ENCODE data around the gene GZF1.
A peak's percentile ranks its signal among the peaks of the same experiment; 100 is the strongest.

Gene GZF1

DNA sequence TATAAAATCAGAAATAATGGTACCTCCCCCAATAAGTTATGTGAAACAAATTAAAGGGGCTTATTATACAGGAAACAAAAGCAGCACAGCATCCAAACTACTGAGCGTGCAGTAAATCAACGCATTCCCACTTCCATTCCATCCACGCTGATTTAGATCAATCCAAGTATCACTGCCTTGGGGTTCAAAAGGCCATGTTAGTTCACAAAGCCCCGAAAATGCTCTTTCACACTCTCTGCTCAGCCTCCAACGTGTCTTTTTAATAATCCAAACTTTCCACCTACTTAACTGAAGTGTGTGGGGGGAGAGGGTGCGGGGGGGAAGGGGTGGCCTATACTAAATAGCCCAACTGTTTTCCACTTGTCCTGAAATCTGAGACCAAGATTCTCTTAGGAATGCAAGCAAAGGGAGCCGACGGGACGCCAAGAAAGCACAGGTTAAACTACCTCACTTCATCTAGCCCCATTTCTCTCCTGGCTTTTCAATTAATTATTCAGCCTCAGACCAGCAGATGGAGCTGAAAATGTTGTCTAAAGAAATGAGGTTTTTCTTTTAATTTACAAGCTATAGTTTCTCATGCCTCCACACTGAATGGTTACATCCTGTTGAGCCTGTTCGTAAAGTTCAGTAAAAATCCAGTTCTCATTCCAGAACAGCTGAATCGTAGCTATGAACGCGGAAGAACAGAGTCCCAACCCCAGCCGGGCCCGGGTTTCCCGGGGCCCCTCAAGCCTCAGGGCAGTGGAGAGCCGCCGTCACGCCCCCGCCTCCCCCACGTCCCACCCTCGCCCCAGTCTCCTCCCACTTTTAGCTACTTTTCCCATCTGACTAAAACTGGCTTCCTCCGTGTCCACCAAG lies 12.4 kb upstream of the GZF1 start:
- no peaks in the 10 kb centered on the region for H3K27me3 ChIP-seq
- H3K4me1 ChIP-seq, result peaks cover 21 to 50% (median 37%) of the 10 kb centered on the region in 10 experiments
- peak overlapping the region; percentile 80 to 97 (median 91) for H3K4me2 ChIP-seq
- peaks cover 7 to 29% (median 21%) of the 10 kb centered on the region in 11 experiments for H3K36me3 ChIP-seq
- no peaks in the 10 kb centered on the region for H3K9me3 ChIP-seq (replicated peaks in 1 of 11)
- TF ChIP-seq Cebpa-rat (IDR thresholded peaks at IDR 0.05), result no peak
- H3K27ac ChIP-seq, result peak overlapping the region; percentile 90 to 98 (median 97)
- H3K4me3 ChIP-seq, result peak overlapping the region; percentile 89 to 99 (median 96)
- H3K9ac ChIP-seq, result peak overlapping the region; percentile 89 to 99 (median 95)
- peaks cover 0 to 36% (median 34%) of the 10 kb centered on the region in 11 experiments; a peak in 18 of 22 replicates for H4K20me1 ChIP-seq

DNA sequence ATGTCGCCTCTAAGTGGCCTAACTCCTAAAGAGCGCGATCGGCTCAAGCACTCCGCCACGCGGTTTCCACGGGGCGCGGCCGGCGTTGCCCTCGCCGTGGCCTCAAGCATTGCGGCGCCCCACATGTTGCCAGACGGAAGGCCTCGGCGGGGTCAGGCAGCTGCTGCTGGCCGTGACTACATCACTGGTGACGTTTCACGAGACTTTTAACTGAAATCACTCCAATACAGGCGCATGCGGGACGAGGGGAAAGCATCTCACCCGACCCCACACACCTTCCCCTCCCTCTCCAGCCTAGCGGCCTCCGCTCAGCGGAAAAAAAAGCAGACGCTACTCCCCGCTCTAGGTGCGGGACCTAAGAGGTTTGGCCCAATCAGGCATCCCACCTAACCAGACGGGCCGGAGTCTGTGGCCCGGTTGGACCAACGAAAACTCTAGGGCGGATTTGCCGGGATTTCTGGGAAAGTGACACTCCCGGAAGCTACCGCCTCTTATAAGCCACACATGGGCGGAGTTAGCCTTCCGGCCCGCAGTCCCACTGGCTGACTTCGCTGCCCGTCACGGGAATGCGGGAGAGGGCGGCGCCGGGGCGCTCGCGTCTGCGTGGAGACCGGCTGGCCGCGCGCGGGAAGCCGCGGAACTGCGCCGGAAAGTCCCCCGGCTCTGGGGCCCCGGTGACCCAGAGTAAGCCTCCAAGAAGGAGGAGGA lies 11.6 kb upstream of the GZF1 start, which contains the start of gene NXT1:
Gene NXT1, plus strand, starts transcription at position 596 of the 708 bp plus-strand sequence. CDS start 3,251 bp downstream, outside the sequence.
- no peaks in the 10 kb centered on the region for H3K27me3 ChIP-seq
- no peak for TF ChIP-seq Cebpa-rat (IDR thresholded peaks at IDR 0.05)
- peaks cover 14 to 37% (median 28%) of the 10 kb centered on the region in 11 experiments for H3K36me3 ChIP-seq
- H4K20me1 ChIP-seq, result peaks cover 0 to 44% (median 42%) of the 10 kb centered on the region in 11 experiments; a peak in 18 of 22 replicates
- peak within 1 kb of the TSS; percentile 89 to 99 (median 95) for H3K9ac ChIP-seq
- H3K27ac ChIP-seq, result peak within 1 kb of the TSS; percentile 90 to 98 (median 97)
- H3K9me3 ChIP-seq (replicated peaks in 1 of 11), result no peaks in the 10 kb centered on the region
- peak within 1 kb of the TSS; percentile 89 to 99 (median 96) for H3K4me3 ChIP-seq
- peaks cover 28 to 55% (median 42%) of the 10 kb centered on the region in 10 experiments for H3K4me1 ChIP-seq
- peak within 1 kb of the TSS; percentile 87 to 98 (median 93) for H3K4me2 ChIP-seq

DNA sequence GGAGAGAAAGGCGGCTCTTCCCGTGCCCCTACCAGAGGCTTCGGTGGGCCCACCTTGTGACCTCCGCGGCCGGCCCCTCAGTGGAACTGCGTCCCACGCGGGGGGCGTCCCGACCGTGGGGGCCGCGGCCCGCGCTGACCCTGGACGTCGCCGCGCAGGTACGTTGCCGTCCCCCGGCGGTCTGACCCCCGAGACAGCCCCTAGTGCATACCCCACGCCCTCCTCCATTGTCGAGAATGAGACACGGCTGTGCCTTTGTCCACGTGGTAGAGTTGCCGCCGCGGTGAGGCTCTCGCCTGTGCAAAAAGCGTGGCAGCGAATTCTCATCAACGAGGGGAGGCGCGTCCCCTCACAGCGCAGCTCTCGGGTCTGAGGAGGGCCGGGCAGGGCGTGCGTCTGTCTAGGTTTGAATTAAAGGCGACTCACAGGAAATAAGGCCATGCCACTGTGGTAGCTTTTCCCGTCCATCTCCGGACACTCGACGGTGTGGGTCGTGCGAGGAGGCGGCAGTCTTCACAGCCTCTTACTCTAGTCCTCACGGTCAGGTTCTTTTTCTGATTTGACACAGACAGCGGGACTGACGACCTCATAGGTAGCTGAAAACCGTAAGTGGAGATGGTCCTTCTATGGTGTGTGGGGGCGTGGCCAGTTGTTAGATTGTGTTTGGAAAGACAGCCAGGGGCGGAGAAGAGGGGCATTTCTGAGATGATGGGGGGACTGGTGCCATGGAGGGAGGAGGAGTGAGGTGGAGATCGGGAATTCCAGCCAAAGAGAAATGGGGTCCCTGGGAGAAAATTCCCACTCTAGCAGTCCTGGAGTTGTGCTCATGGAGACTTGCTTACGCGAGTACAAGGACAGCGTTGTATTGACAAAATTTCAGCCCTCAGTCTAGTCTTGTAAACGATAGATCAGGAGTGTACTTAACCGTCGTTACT lies 10.8 kb upstream of the GZF1 start:
- Histone ChIP-seq H3K4me2 (peak overlapping the region; percentile 79 to 98 (median 93)), H4K20me1 (peaks cover 0 to 52% (median 50%) of the 10 kb centered on the region in 11 experiments; a peak in 18 of 22 replicates), H3K4me3 (peak overlapping the region; percentile 89 to 99 (median 96)), H3K9ac (peak overlapping the region; percentile 89 to 99 (median 95)), H3K27ac (peak overlapping the region; percentile 90 to 98 (median 97)), H3K36me3 (peaks cover 16 to 45% (median 37%) of the 10 kb centered on the region in 11 experiments), H3K4me1 (peaks cover 37 to 63% (median 50%) of the 10 kb centered on the region in 10 experiments), H3K27me3 (no peaks in the 10 kb centered on the region), H3K9me3 (replicated peaks in 1 of 11) (no peaks in the 10 kb centered on the region)
- no peak for TF ChIP-seq Cebpa-rat (IDR thresholded peaks at IDR 0.05)

DNA sequence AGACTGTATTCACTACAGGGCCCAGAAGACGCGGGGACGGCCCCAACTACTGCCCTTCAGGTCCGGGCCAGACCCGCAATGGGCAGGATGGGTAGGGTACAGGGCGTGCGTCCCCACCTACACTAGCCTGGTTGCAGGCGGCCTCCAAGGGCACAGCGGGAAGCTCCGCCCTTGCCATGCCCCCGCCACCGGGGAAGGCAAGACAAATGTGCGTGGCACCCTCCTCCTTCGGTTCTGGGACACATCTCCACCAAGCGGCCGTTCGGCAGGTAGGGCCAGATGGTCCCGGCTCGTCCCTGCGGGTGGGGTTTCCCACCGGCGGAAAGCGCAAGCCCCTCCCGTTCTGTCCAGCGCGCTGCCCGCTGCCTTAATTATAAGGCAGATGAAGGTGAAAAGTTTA lies 5.8 kb upstream of the GZF1 start:
- TF ChIP-seq Cebpa-rat (IDR thresholded peaks at IDR 0.05), result no peak
- no peaks in the 10 kb centered on the region for H3K27me3 ChIP-seq
- peaks cover 16 to 48% (median 38%) of the 10 kb centered on the region in 11 experiments for H3K36me3 ChIP-seq
- H3K9me3 ChIP-seq (replicated peaks in 1 of 11), result no peaks in the 10 kb centered on the region
- peaks cover 60 to 88% (median 73%) of the 10 kb centered on the region in 10 experiments for H3K4me1 ChIP-seq
- peaks cover 0 to 61% (median 53%) of the 10 kb centered on the region in 11 experiments; a peak in 18 of 22 replicates for H4K20me1 ChIP-seq
- H3K9ac ChIP-seq, result no peak overlapping the region
- H3K4me3 ChIP-seq, result no peak overlapping the region; a peak in 1 of 20 replicates
- H3K27ac ChIP-seq, result no peak overlapping the region; a peak in 1 of 22 replicates
- peak overlapping the region in 10 of 11 experiments; percentile 6 to 97 (median 50); a peak in 16 of 22 replicates for H3K4me2 ChIP-seq

DNA sequence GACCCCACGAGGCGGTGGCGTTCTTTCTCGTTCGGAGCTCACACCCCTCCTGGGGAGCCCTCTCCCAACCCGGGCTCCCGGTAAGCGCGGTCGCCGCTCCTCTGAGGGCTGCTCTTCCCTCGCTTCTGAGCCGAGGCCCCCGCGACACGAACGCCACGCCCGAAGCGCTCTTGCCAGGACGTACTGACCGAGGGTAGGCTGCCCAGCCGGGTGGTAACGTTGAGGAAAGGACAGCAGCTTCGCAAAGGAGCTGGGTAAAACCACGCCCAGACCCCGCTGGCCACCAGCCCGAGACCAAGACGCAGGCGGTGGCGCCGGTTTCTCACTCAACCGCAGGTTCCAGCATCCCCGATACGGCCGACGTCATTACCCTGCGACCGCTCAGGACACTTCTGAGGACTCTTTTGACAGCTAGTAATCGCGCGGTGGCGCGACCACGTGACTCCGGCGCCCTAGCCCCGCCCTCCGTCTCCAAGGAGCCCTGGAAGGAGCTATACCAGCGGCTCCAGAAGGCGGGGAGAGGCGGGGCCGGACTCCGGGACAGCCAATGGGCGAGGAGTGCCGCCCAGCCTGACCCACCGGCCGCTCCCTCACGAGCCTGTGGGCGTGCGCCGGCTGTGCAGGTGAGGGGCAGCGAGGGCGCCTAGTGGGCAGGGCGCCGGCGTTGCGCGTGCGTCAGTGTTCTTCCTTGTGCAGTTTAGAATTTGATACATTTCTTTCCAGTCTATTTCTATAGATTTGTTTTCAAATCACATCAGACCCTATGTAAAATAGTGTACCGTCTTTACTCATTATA lies 4.0 kb upstream of the GZF1 start:
- Histone ChIP-seq H4K20me1 (peaks cover 1 to 51% (median 42%) of the 10 kb centered on the region in 11 experiments; a peak in 19 of 22 replicates), H3K36me3 (peaks cover 16 to 35% (median 34%) of the 10 kb centered on the region in 11 experiments), H3K4me2 (peak overlapping the region; percentile 80 to 97 (median 92)), H3K9ac (peak overlapping the region; percentile 73 to 88 (median 84)), H3K4me1 (peaks cover 46 to 76% (median 62%) of the 10 kb centered on the region in 10 experiments), H3K9me3 (replicated peaks in 1 of 11) (no peaks in the 10 kb centered on the region), H3K27ac (peak overlapping the region; percentile 71 to 85 (median 82)), H3K4me3 (peak overlapping the region; percentile 67 to 81 (median 72)), H3K27me3 (no peaks in the 10 kb centered on the region)
- TF ChIP-seq Cebpa-rat (IDR thresholded peaks at IDR 0.05), result no peak

DNA sequence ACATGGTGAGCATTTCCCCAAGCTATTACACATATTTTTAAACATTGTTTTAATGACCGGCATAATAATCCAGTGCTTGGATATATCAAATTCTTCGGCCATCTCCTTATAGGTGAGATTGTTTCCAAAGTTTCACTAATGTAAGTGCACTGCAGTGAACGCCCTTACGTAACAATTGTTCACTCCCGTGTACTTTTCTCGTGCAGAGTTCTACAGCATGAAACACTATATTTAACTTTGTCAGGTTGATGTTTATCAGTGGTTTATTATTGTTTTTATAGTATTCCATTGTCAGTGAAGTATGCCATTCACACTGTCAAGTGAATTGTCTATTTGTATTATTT lies 3.4 kb upstream of the GZF1 start:
- H3K9ac ChIP-seq, result peak overlapping the region in 7 of 11 experiments; percentile 29 to 85 (median 83); a peak in 9 of 22 replicates
- peak overlapping the region in 3 of 11 experiments; percentile 30 to 83 (median 82); a peak in 4 of 22 replicates for H3K27ac ChIP-seq

DNA sequence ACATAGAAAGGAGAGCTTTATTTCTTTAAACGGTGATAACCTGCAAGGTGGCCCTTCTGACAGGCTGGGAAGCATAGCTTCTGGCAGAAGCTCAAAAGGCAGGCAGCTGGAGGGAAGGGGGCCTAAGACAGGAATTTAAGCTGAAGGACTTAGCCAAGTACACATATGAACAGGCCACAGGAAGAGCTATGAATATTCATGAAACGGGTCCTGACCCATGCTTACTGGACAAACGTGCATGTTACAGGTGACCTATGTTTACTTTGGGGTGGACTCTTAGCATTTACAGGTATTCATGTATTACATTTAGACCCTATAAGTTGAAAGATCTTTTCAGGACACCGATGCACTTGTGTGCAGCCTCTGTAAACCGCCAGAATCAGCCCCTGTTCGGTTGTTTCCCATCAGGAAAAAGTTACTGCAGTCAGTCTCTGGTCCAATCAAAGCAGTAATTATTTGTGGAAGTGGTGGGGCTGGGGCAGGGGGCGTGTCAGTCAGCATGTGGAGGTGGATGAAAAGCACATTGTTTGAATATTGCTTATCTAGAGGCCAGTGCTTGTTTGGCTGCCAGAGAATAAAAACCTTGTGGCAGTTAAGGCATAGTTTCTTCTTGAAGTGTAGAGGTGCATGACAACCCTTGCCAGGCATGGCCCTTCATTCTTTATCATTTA lies 2.9 kb upstream of the GZF1 start:
- Histone ChIP-seq H3K4me1 (peaks cover 53 to 76% (median 69%) of the 10 kb centered on the region in 10 experiments), H3K9me3 (replicated peaks in 1 of 11) (no peaks in the 10 kb centered on the region), H3K36me3 (peaks cover 14 to 26% (median 24%) of the 10 kb centered on the region in 11 experiments), H3K4me3 (no peak overlapping the region; a peak in 2 of 20 replicates), H4K20me1 (peaks cover 8 to 51% (median 42%) of the 10 kb centered on the region in 11 experiments; a peak in 19 of 22 replicates), H3K9ac (peak overlapping the region in 1 of 11 experiments; percentile 29; a peak in 1 of 22 replicates), H3K27me3 (no peaks in the 10 kb centered on the region), H3K4me2 (peak overlapping the region; percentile 72 to 97 (median 89)), H3K27ac (no peak overlapping the region)
- TF ChIP-seq Cebpa-rat (IDR thresholded peaks at IDR 0.05), result no peak

More for the DNA sequence above, 3.4 kb upstream of the GZF1 start:
- Histone ChIP-seq H3K4me3 (peak overlapping the region; percentile 67 to 81 (median 72)), H3K27me3 (no peaks in the 10 kb centered on the region), H3K36me3 (peaks cover 16 to 30% (median 29%) of the 10 kb centered on the region in 11 experiments), H4K20me1 (peaks cover 7 to 51% (median 42%) of the 10 kb centered on the region in 11 experiments; a peak in 19 of 22 replicates), H3K4me2 (peak overlapping the region; percentile 72 to 97 (median 89)), H3K9me3 (replicated peaks in 1 of 11) (no peaks in the 10 kb centered on the region), H3K4me1 (peaks cover 48 to 76% (median 68%) of the 10 kb centered on the region in 10 experiments)
- TF ChIP-seq Cebpa-rat (IDR thresholded peaks at IDR 0.05), result no peak
